Right lobe of liver (tissue), 6 donors: Measurements from ENCODE around the gene ADCY9. TPM values are rescaled to one million over a fixed set of nuclear protein-coding genes. Genes with fewer than 3 reads are reported as not detected.
"Not testable (repeated sequence)": the region's sequence is repeated elsewhere in the genome, so short reads cannot be mapped to it uniquely, and the experiment has no call there.

Experiments
- ATAC-seq, 4 donors: fragments of 200-7000 bp; cut with Tn5 transposase; one replicate each; pipeline ENCODE4 v1.9.1; 2020; ENCODE audit warnings: mild to moderate bottlenecking in 4 of 4, moderate library complexity in 4 of 4
- DNase-seq, 3 donors: peaks; one replicate each; pipeline ENCODE4 v3.0.0-alpha.2; 2020
- H3K27ac ChIP-seq, 3 donors: fragments of 200-600 bp; one replicate each; pipeline ENCODE4 v1.8.0; 2022
- H3K27me3 ChIP-seq, 2 donors: fragments of 200-600 bp; one replicate each; pipeline ENCODE4 v1.8.0; 2022
- H3K36me3 ChIP-seq, 4 donors: fragments of 200-600 bp; sonication (generic) in 1 of 4; one replicate each; pipeline versions ENCODE4 v1.5.1 to v1.8.0; 2017 to 2022; ENCODE audit warnings: control low read depth in 1 of 4
- H3K4me1 ChIP-seq, 4 donors: fragments of 200-600 bp; sonication (generic) in 1 of 4; one replicate each; pipeline versions ENCODE4 v1.5.1 to v1.8.0; 2017 to 2022; ENCODE audit warnings: control low read depth in 1 of 4
- H3K4me3 ChIP-seq, 3 donors: fragments of 200-600 bp; one replicate each; pipeline ENCODE4 v1.8.0; 2022
- H3K9me3 ChIP-seq, 4 donors: fragments of 200-600 bp; sonication (generic) in 1 of 4; one replicate each; pipeline versions ENCODE4 v1.5.1 to v1.8.0; 2017 to 2022; ENCODE audit warnings: control low read depth in 1 of 4
- POLR2A ChIP-seq: fragments of 450-650 bp; IDR thresholded peaks from one replicate; pipeline ENCODE4 v1.6.1; 2017; ENCODE audit warnings: antibody characterized with exemption, mild to moderate bottlenecking
- WGBS: methylation state at CpG from one replicate; pipeline ENCODE4 v1.1.6; 2018; ENCODE audit warnings: low coverage, low lambda C conversion rate; ENCODE audit not compliant: insufficient coverage; ENCODE audit errors: missing lambda C conversion rate; 5-methylcytosine and 5-hydroxymethylcytosine counted together
- intact Hi-C, 2 donors: fragments of 100-400 bp; cut with DNase I; formaldehyde crosslinking; loops; one replicate each; pipeline versions ENCODE4 v1.11.2 to v1.14.1; 2022
- total RNA-seq, 6 experiments: library from RNA; depleted of rRNA in 2 of 6; stranded (reverse); fragments of >200 nt in 2 of 6; fragmentation: NEBNext Ultra II Directional in 3 of 6; extraction: Animal tissue kit (Norgen Biotek cat#: 25700) in 3 of 6; gene quantifications; one replicate each; pipeline versions ENCODE4 v1.1.0 to v1.2.4, GENCODE V29; 2016 to 2023
- TF ChIP-seq, protein P1 (sequence below), 4 donors: fragments of 200-600 bp in 3 of 4; fragments of 450-650 bp in 1 of 4; IDR thresholded peaks; one replicate each; pipeline versions ENCODE4 v1.5.1 to v1.8.0; 2016 to 2022; ENCODE audit warnings: antibody characterized with exemption in 4 of 4, mild to moderate bottlenecking in 2 of 4
- donor health status: DM: no; HTN: yes; CAD: no.
- donor health status: DM: no; HTN: no; CAD: no.
- donor health status: DM: no; HTN: no; CAD: no.
- donor health status: DM: no; HTN: yes; CAD: no.
- donor health status: DM: no; HTN: yes; CAD: no.

ADCY9 gene
- total RNA-seq, 6 experiments from 2014 or later = 17.3 to 41.5 (median 25.6) TPM

DNA sequence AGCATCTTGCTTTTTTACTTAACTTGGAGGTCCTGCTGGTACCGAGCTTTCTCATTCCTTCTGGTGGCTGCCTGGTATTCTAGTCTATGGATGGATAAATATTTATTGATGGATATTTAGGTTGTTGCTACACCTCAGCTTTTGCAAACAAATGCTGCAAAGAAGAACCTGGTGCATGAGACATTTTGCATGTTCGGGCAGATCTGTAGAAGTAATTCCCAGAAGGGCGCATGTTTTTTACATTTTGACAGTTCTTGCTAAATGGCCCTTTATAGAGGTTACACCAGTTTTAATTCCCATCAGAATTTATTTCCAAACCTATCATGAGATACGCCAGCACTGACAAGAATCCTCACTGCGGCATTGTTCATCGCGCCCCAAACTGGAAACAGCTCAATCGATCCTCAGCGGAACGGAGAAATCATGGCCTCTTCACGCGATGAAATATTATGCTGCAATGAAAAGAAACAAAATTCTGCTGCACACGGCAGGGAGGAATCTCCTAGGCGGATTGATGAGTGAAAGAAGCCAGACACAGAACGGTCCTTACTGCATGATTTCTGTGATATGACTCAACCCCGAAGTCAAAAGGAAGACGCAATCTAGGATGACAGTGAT, 167.8 kb downstream of the ADCY9 start:
- 83% methylated on average over 15 of the region's 17 CpGs for WGBS
- Histone ChIP-seq H3K36me3 (no peaks in the 10 kb centered on the region), H3K4me1 (no peaks in the 10 kb centered on the region), H3K27me3 (no peaks in the 10 kb centered on the region), H3K9me3 (no peaks in the 10 kb centered on the region), H3K27ac (no peak overlapping the region), H3K4me3 (no peak overlapping the region)
- ATAC-seq = no peak
- intact Hi-C loops = no loop called here
- no peak for DNase-seq
- TF ChIP-seq, protein P1, sequence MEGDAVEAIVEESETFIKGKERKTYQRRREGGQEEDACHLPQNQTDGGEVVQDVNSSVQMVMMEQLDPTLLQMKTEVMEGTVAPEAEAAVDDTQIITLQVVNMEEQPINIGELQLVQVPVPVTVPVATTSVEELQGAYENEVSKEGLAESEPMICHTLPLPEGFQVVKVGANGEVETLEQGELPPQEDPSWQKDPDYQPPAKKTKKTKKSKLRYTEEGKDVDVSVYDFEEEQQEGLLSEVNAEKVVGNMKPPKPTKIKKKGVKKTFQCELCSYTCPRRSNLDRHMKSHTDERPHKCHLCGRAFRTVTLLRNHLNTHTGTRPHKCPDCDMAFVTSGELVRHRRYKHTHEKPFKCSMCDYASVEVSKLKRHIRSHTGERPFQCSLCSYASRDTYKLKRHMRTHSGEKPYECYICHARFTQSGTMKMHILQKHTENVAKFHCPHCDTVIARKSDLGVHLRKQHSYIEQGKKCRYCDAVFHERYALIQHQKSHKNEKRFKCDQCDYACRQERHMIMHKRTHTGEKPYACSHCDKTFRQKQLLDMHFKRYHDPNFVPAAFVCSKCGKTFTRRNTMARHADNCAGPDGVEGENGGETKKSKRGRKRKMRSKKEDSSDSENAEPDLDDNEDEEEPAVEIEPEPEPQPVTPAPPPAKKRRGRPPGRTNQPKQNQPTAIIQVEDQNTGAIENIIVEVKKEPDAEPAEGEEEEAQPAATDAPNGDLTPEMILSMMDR (IDR thresholded peaks at IDR 0.05) = no peak
- TF ChIP-seq POLR2A = no peak

DNA sequence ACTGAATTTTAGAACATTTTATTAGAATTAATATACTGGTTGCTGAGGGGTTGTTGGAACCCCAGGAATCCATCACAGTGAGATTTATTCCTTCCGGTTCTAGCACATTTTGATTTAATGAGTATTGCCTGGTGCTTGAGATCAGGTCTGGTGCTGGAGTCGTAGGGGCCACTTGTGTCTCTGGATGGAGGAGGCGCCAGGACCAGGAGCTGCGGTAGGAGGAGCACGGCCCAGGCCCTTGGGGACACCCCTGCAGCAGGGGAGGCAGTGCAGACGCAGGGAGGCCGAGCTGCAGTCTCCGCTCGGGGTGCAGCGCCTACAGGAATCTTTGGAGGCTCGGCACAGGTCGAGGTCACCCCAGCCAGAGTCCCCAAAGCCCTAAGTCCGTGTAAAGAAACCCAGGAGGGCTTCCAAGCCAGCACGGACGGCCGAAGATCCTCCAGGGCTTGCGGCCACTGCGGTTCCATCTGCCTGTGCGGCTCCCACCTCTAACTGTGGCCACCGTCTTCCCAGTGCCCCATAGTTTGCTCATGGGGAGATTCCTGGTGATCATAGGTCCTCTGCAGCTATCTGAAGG, 169.6 kb downstream of the ADCY9 start:
- no peaks in the 10 kb centered on the region for H3K4me1 ChIP-seq
- peak in 1 of 4 donors; percentile 26 for ATAC-seq
- no peaks in the 10 kb centered on the region for H3K9me3 ChIP-seq
- no peak overlapping the region for H3K4me3 ChIP-seq
- no peaks in the 10 kb centered on the region for H3K27me3 ChIP-seq
- H3K36me3 ChIP-seq = no peaks in the 10 kb centered on the region
- intact Hi-C loops = no loop called here
- WGBS = no CpG with 5 or more reads among the region's 20 CpGs
- H3K27ac ChIP-seq = no peak overlapping the region
- TF ChIP-seq, protein P1 (IDR thresholded peaks at IDR 0.05) = no peak
- TF ChIP-seq POLR2A = no peak
- DNase-seq = no peak

DNA sequence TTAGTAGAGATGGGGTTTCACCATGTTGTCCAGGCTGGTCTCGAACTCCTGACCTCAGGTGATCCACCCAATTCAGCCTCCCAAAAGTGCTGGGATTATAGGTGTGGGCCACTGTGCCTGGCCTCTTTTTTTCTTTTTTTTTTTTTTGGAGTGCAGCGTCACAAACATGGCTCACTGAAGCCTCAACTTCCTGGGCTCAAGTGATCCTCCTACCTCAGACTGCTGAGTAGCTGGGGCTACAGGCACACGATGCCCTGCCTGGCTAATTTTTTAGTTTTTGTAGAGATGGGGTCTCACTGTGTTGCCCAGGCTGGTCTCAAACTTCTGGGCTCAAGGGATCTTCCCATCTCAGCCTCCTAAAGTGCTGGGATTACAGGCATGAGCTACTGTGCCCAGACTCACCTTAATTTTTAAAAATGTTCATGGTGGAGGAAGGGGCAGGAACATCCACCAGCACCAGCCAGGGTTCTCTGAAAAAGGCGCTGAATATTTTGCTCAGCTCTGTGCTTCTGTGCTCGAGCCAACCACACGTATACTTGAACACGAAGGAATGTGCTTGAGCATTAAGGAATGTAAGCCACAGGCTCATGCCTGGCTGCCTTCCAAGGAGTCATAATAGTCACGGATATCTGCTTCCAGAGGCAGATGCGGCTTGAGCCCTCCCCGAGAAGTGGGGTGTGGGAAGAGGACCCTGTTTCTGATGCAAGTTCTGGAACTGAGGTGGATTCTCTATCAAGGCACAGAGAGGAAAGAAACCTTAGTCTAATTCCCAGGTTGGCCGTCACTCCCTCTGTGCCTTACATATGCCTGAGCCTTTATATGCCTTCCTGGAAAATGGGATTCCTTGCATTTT, 170.3 kb downstream of the ADCY9 start:
- no peaks in the 10 kb centered on the region for H3K9me3 ChIP-seq
- WGBS = 39% methylated on average over 8 of the region's 11 CpGs
- DNase-seq = no peak
- no peaks in the 10 kb centered on the region for H3K4me1 ChIP-seq
- intact Hi-C loops = no loop called here
- no peaks in the 10 kb centered on the region for H3K36me3 ChIP-seq
- H3K27me3 ChIP-seq = no peaks in the 10 kb centered on the region
- no peak overlapping the region for H3K27ac ChIP-seq
- no peak overlapping the region for H3K4me3 ChIP-seq
- ATAC-seq = peak in 1 of 4 donors; percentile 37
- TF ChIP-seq, protein P1 (IDR thresholded peaks at IDR 0.05) = no peak
- no peak for TF ChIP-seq POLR2A

DNA sequence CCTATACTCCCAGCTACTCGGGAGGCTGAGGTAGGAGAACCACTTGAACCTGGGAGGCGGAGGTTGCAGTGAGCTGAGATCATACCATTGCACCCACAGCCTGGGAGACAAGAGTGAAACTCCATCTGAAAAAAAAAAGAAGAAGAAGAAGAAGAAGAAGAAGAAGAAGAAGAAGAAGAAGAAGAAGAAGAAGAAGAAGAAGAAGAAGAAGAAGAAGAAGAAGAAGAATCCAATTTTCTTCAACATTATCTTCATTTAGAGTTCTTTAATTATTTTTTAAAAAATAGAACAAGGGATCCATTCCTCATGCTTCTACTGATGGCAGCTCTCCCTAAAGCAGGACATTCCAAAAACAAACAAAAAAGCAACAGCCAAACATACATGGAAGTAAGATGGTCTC, 171.8 kb downstream of the ADCY9 start:
- H3K4me1 ChIP-seq, ATAC-seq, H3K4me3 ChIP-seq, H3K36me3 ChIP-seq, H3K27ac ChIP-seq, DNase-seq, intact Hi-C loops, H3K9me3 ChIP-seq, H3K27me3 ChIP-seq: not testable (repeated sequence)
- 81% methylated on average over 2 of the region's 2 CpGs for WGBS

DNA sequence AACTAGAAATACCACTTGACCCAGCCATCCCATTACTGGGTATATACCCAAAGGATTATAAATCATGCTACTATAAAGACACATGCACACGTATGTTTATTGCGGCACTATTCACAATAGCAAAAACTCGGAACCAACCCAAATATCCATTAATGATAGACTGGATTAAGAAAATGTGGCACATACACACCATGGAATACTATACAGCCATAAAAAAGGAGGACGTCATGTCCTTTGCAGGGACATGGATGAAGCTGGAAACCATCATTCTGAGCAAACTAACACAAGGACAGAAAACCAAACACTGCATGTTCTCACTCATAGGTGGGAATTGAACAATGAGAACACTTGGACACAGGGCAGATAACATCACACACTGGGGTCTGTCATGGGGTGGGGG, 174.1 kb downstream of the ADCY9 start:
- H3K4me1 ChIP-seq, H3K4me3 ChIP-seq, H3K36me3 ChIP-seq, H3K27me3 ChIP-seq, ATAC-seq, intact Hi-C loops, DNase-seq, H3K27ac ChIP-seq, H3K9me3 ChIP-seq: not testable (repeated sequence)
- WGBS = 90% methylated on average over 4 of the region's 4 CpGs
